Hepatocyte (in vitro differentiated cells): ENCODE results near the gene HMGN4.

Source experiments
- CTCF ChIP-seq: fragments of 200-600 bp; sonication (generic); IDR thresholded peaks from 2 replicates; pipeline ENCODE4 v1.5.1; 2016; ENCODE audit warnings: antibody characterized with exemption, mild to moderate bottlenecking; ENCODE audit not compliant: poor library complexity
- EZH2 ChIP-seq: fragments of 200-600 bp; sonication (generic); IDR thresholded peaks from 2 replicates; pipeline ENCODE4 v1.6.1; 2016; ENCODE audit warnings: antibody characterized with exemption, mild to moderate bottlenecking, borderline replicate concordance
- EZH2phosphoT487 ChIP-seq: fragments of 200-600 bp; sonication (generic); IDR thresholded peaks from one replicate; pipeline ENCODE4 v1.6.1; 2018; ENCODE audit warnings: antibody characterized with exemption, mild to moderate bottlenecking, low read depth, moderate library complexity; ENCODE audit not compliant: unreplicated experiment, severe bottlenecking

DNA sequence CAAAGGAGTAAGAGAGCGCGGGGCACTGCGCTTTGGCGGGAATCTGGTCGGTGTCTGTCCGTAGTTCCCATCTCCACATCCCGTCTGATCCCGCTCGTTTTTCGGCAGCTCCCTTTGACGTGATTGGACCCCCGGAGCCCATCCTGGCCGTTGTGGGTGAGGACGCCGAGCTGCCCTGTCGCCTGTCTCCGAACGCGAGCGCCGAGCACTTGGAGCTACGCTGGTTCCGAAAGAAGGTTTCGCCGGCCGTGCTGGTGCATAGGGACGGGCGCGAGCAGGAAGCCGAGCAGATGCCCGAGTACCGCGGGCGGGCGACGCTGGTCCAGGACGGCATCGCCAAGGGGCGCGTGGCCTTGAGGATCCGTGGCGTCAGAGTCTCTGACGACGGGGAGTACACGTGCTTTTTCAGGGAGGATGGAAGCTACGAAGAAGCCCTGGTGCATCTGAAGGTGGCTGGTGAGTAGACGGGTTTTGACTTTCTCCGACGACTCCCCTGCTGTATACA, 36.6 kb upstream of the HMGN4 start:
- no peak for TF ChIP-seq CTCF
- TF ChIP-seq EZH2phosphoT487 = no peak
- peak; percentile 43 for TF ChIP-seq EZH2
